22Rv1 (cell line): Measurements from ENCODE around the gene GPC1.

Experiments used
- H3K27ac ChIP-seq: fragments of 450-650 bp; 2 replicates; pipeline ENCODE4 v1.5.1; 2017
- CTCF ChIP-seq: fragments of 450-650 bp; IDR thresholded peaks from 2 replicates; pipeline ENCODE4 v1.5.1; 2017; ENCODE audit warnings: mild to moderate bottlenecking
- ZFX ChIP-seq: fragments of 450-650 bp; IDR thresholded peaks from 2 replicates; pipeline ENCODE4 v1.6.1; 2017; ENCODE audit warnings: antibody characterized with exemption, borderline replicate concordance

The GPC1 gene

GRCh38 chr2:240425236-240425615, 10.2 kb upstream of the GPC1 start:
- TF ChIP-seq ZFX: no peak
- TF ChIP-seq CTCF: no peak
- H3K27ac ChIP-seq: no peak overlapping the region

DNA sequence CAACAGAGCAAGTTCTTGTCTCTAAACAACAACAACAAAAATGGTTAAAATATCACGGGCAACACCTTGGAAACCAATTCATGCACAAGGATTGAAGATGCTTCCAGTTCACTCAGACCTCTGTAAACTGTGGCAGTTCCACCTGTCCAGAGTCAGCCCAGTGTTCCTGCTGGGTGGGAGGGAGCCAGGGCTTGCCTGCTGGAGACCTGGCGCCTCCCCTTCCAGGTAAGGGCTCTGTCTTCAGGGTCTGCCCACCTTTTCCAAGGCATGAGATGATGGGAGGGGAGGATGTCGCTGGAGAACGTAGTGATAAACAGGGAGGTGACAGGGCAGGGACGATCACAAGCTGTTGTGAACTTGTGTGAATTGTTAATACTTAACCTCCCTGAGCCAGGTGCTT, 9.8 kb upstream of the GPC1 start:
- TF ChIP-seq CTCF (no peak), ZFX (no peak)
- H3K27ac ChIP-seq: no peak overlapping the region

- TF ChIP-seq CTCF: no peak
- no peak for TF ChIP-seq ZFX
- H3K27ac ChIP-seq: no peak overlapping the region
These were observed 8.4 kb upstream of the GPC1 start for GRCh38 chr2:240426845-240427721.

DNA sequence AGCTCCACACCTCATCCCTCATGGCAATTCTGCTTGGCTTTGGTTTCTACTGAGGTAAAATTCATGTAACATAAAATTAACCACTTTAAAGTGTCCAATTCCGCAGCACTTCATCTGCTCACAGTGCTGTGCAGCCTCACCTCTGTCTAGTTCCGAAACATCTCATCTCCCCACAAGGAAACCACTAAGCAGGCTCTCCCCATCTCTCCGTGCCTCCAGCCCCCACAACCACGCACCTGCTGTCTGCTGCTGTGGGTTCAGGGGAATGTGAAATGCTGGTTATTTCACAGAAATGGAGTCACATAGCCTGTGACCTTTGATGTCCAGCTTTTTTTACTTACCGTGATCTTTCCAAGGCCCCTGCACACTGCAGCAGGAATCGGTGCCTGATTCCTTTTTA, 7.7 kb upstream of the GPC1 start:
- H3K27ac ChIP-seq: no peak overlapping the region
- TF ChIP-seq ZFX (no peak), CTCF (no peak)

DNA sequence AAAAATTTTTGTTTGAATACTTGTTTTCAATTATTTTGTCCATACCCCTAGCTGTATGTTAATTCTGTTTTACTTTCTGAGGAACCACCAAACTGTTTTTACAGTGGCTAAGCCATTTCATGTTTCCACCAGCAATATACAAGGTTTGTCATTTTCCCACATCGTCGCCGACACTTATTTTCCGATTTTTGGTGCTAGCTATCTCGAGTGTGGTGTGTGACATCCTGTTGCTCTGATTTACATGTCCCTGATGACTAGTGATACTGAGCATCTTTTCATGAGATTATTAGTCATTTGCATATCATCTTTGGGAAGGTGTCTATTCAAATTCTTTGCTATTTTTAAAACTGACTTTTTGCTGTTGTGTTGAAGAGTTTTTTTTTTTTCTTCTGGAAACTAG, 7.2 kb upstream of the GPC1 start:
- TF ChIP-seq CTCF: no peak
- no peak for TF ChIP-seq ZFX
- no peak overlapping the region for H3K27ac ChIP-seq

DNA sequence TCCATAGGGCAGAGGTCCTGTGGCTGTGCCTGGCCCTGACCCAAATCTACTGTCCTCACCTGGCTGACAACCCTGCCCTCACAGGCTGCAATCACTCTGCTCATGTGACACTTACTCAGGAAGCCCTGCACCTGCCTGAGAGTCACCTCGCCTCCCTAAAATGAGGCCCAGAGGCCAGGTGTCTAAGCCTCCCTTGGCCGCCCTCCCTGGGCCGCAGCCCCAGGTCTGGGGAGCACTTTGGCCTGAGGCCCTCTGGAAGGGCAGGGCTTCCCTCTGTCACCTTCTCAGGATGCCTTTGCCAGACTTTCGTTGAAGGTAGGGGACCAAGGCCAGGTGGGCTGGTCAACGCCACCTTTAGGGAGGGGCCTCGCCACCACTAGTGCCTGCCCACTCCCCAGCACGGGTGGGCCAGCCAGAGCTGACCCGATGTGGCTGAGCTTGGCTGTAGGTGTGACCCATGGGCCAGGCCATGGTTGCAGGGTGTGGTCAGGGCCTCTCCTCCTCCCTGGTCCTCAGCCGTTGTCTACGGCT, 6.1 kb upstream of the GPC1 start:
- no peak for TF ChIP-seq ZFX
- no peak for TF ChIP-seq CTCF
- no peak overlapping the region for H3K27ac ChIP-seq

- H3K27ac ChIP-seq: no peak overlapping the region
- TF ChIP-seq ZFX: no peak
- TF ChIP-seq CTCF: no peak
These were observed 5.5 kb upstream of the GPC1 start for GRCh38 chr2:240429872-240430491.
